ENCODE results near the gene MATN1.

The MATN1 gene

DNA sequence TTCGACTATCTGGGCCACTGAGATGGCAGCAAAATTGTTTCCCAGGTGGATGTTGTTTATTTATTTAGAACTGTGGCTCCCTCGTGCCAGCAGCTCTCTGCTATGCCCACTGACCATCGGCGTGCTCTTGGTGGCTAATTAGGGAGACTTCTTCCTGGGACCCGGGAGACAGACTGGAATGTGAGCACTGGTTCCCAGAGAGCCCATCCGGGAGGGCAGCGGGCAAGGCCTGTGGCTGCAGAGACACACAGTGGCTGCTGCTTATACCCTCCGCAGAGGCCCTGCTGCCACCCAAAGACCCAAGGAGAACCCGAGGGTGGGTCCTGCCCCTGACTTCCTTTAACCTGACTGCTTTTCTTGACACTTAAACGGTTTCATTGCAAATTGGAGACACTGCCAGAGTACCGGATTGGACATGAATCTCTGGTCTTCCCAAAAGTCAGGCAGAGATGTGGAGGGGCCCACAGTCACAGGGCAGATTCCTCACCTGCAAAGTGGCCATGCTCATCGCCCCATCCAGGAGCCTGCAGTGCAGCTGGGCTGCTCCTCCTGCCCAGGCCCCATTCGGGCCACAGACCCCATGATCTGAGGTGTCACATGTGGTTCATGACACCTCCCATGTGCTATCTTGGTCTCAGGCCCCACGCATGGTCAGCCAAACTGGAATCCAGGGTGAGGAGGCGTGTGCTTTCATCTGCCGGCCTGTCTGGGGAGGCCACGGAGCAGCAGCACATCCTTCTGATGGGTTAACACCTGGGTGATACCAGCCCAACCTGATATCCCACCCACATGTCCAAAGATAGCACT lies 5.7 kb upstream of the MATN1 start:
- DNase-seq (ENCODE audit: low spot score), result no peak
- TF ChIP-seq, protein P1, sequence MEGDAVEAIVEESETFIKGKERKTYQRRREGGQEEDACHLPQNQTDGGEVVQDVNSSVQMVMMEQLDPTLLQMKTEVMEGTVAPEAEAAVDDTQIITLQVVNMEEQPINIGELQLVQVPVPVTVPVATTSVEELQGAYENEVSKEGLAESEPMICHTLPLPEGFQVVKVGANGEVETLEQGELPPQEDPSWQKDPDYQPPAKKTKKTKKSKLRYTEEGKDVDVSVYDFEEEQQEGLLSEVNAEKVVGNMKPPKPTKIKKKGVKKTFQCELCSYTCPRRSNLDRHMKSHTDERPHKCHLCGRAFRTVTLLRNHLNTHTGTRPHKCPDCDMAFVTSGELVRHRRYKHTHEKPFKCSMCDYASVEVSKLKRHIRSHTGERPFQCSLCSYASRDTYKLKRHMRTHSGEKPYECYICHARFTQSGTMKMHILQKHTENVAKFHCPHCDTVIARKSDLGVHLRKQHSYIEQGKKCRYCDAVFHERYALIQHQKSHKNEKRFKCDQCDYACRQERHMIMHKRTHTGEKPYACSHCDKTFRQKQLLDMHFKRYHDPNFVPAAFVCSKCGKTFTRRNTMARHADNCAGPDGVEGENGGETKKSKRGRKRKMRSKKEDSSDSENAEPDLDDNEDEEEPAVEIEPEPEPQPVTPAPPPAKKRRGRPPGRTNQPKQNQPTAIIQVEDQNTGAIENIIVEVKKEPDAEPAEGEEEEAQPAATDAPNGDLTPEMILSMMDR (IDR thresholded peaks at IDR 0.05; ENCODE audit: borderline replicate concordance, control extremely low read depth, extremely low read depth, insufficient read depth, missing control alignments), result no peak
- in situ Hi-C loops (cut with MboI; ENCODE audit: low sequenced_read_pairs, unreplicated experiment), result loop anchor here (10.0 kb wide), 1 partner anchor 186 kb away; no protein-coding TSS in a partner anchor

DNA sequence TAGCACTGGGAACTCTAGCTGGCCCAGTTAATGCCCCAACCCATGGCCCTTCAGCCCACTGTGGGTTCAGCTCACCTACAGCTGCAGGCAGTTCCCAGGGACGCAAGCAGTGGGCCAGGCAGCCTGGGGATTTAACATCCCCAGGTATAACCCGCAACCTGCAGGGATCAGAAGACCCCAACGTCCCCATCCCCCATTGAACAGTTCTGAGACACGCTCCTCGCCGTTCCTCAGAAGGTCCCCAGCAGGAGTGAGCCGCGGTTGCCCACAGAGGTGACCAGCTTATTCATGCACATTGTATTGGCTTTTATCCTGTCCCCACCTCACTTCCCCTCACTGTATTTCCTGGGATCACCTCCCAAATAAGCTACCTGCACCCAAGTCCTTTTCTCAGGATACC lies 5.0 kb upstream of the MATN1 start:
- no peak for DNase-seq (ENCODE audit: low spot score)
- in situ Hi-C loops (cut with MboI; ENCODE audit: low sequenced_read_pairs, unreplicated experiment), result loop anchor here (10.0 kb wide), 1 partner anchor 186 kb away; no protein-coding TSS in a partner anchor
- TF ChIP-seq, protein P1 (IDR thresholded peaks at IDR 0.05; ENCODE audit: borderline replicate concordance, control extremely low read depth, extremely low read depth, insufficient read depth, missing control alignments), result no peak

DNA sequence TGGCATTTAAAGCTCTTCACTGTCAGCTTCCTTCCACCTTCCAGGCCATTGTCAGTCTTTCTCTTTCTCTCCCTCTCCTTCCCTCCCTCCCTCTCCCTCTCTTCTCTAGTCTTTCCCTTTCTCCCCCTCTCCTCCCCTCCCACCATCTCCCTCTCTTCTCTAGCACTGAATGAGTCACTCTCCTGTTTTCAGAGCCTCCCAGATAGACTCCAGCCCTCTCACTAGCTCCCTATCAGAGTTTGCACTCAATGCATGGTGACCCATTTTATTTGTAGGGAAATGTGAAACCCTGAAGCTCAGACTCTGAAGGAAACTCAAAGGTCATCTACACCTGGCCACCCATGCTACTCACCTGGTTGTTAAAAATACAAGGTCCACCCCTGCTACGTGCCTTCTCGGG lies 4.4 kb upstream of the MATN1 start:
- TF ChIP-seq, protein P1 (IDR thresholded peaks at IDR 0.05; ENCODE audit: borderline replicate concordance, control extremely low read depth, extremely low read depth, insufficient read depth, missing control alignments), result no peak
- in situ Hi-C loops (cut with MboI; ENCODE audit: low sequenced_read_pairs, unreplicated experiment), result loop anchor here (10.0 kb wide), 1 partner anchor 187 kb away; no protein-coding TSS in a partner anchor
- DNase-seq (ENCODE audit: low spot score), result no peak

DNA sequence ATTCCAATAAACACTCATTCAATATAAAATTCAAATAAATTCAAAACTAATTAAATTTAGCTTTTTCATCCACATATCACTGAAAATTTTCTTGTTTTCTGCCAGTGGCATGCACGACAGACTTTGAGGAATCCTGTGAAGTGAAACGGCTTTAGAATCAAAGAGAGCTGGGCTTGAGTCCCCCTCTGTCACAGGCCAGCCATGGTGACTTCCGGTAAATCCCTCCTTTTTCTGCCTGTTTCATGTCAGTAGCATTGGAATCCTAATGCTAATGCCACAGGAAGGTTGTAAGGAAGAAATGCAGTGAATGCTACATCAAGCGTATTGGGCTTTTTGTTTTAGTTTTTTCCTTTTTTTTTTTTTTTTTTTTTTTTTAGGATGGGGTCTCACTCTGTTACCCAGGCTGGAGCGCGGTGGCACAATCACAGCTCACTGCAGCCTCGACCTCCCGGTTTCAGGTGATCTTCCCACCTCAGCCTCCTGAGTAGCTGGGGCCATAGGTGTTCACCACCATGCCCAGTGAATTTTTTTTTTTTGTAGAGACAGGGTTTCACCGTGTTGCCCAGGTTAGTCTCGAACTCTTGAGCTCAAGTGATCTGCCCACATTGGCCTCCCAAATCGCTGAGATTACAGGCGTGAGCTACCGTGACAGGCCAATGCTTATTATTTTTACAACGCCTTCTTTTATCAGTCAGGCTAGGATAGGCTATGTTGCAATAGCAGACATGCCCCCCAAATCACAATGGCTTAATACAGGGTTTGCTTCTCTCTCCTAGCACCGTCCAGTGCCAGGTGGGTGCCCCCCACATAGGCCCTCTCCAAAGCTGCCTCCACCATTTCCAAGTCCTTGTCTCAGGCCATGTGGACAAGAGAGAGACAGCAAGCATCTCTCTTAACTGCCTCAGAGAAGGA lies 3.6 kb upstream of the MATN1 start:
- in situ Hi-C loops (cut with MboI; ENCODE audit: low sequenced_read_pairs, unreplicated experiment), result loop anchor here (10.0 kb wide), 1 partner anchor 188 kb away; no protein-coding TSS in a partner anchor
- TF ChIP-seq, protein P1 (IDR thresholded peaks at IDR 0.05; ENCODE audit: borderline replicate concordance, control extremely low read depth, extremely low read depth, insufficient read depth, missing control alignments), result no peak
- DNase-seq (ENCODE audit: low spot score), result no peak

DNA sequence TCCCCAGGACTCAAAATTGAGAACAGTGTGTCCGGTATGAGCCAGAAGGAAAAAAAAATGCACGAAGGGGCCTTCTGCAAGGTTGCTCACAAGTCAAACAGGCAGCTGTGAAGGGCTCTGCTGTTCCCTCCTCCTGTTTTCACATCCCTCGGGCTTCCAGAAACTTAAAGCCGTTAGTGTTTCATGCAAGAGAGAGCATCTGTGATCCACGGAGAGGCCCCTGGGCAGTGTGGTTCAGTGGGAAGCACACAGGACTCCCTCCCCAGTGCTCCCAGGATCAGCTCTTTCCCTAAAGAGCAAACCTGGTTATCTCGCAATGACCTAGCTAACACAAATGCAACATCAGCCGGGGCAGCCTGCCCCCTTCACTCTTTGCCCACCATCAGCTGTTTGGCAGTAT lies 2.9 kb upstream of the MATN1 start:
- in situ Hi-C loops (cut with MboI; ENCODE audit: low sequenced_read_pairs, unreplicated experiment), result loop anchor here (10.0 kb wide), 1 partner anchor 189 kb away; no protein-coding TSS in a partner anchor
- TF ChIP-seq, protein P1 (IDR thresholded peaks at IDR 0.05; ENCODE audit: borderline replicate concordance, control extremely low read depth, extremely low read depth, insufficient read depth, missing control alignments), result no peak
- no peak for DNase-seq (ENCODE audit: low spot score)

DNA sequence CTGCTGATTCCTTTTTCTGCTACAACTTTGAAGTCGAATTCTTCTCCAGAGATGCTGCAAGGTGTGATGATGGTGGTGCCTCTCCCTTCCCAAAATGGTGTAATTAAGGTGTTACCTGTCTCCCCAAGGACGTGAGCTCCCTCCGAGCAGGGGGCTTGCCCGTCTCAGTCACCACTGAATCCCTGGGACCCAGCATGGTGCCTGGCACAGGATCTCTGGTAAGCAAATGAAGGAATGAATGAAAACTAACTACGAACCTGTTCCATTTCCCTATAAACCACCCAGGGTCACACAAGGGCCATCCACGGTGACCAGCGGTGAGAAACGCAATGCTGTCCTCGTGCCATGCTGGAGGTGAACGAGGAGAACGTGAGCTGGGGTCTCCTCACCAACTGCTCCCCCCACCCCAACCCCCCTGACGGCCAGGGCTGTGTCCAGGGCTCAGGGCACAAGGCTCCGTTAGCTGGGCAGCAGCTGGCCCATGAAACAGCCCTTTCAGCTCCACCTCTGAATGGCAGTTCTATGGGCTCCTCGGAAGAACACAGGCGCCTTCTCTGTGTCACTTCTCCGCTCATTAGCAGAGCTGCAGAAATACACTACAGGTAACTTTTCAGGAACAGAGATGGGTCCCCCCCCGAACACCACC lies 2.2 kb upstream of the MATN1 start:
- TF ChIP-seq, protein P1 (IDR thresholded peaks at IDR 0.05; ENCODE audit: borderline replicate concordance, control extremely low read depth, extremely low read depth, insufficient read depth, missing control alignments), result no peak
- no peak for DNase-seq (ENCODE audit: low spot score)
- in situ Hi-C loops (cut with MboI; ENCODE audit: low sequenced_read_pairs, unreplicated experiment), result loop anchor here (10.0 kb wide), 1 partner anchor 189 kb away; no protein-coding TSS in a partner anchor

All from GM13976 (cell line).